IMR-90 (cell line): Measurements from ENCODE around the gene L3MBTL3. TPM values are rescaled to one million over a fixed set of nuclear protein-coding genes. Genes with fewer than 3 reads are reported as not detected.

Experiments
- ATAC-seq: fragments of 200-7000 bp; cut with Tn5 transposase; 2 replicates; pipeline ENCODE4 v1.9.1; 2020; ENCODE audit warnings: low read depth, mild to moderate bottlenecking, moderate library complexity
- BruUV-seq: library from RNA; stranded (reverse); fragments of 400-500 nt; replicated peaks from 2 replicates; lab custom pipeline; 2021; lab: Mats Ljungman, UMichigan
- CTCF ChIA-PET: fragments of 300-600 bp; formaldehyde crosslinking; extraction: SDS; loops from one replicate; lab custom pipeline; 2021; ENCODE audit warnings: antibody characterized with exemption; lab: Yijun Ruan, JAX
- POLR2A ChIA-PET: fragments of 300-600 bp; sonication (Branson Sonifier 250); formaldehyde crosslinking; loops from one replicate; lab custom pipeline; 2022; ENCODE audit warnings: antibody characterized with exemption; ENCODE audit not compliant: unreplicated experiment; lab: Charles Lee
- DNase-seq: peaks from one replicate; pipeline ENCODE4 v3.0.0; 2013
- H2AFZ ChIP-seq: replicated peaks from 2 replicates; pipeline ENCODE3; 2013; ENCODE audit warnings: low read length, mild to moderate bottlenecking; ENCODE audit not compliant: poor library complexity
- H2AK5ac ChIP-seq: 2 replicates; pipeline ENCODE4 v1.6.1; 2013; ENCODE audit warnings: low read depth, low read length, inconsistent platforms
- H2AK9ac ChIP-seq: replicated peaks from 2 replicates; pipeline ENCODE3; 2013; ENCODE audit warnings: mild to moderate bottlenecking, low read depth, low read length, moderate library complexity; ENCODE audit not compliant: poor library complexity
- H2BK120ac ChIP-seq: 2 replicates; pipeline ENCODE4 v1.6.1; 2013; ENCODE audit warnings: low read depth, low read length, inconsistent platforms
- H2BK15ac ChIP-seq: 3 replicates; pipeline ENCODE4 v1.6.1; 2013; ENCODE audit warnings: low read depth, low read length, inconsistent platforms
- H2BK20ac ChIP-seq: 2 replicates; pipeline ENCODE4 v1.6.1; 2013; ENCODE audit warnings: low read depth, mild to moderate bottlenecking, inconsistent platforms, low read length, moderate library complexity
- H2BK5ac ChIP-seq: 2 replicates; pipeline ENCODE4 v1.6.1; 2013; ENCODE audit warnings: mild to moderate bottlenecking, low read depth, low read length, inconsistent platforms; ENCODE audit not compliant: poor library complexity, severe bottlenecking
- H3K14ac ChIP-seq: replicated peaks from 2 replicates; pipeline ENCODE4 v1.6.1; 2013; ENCODE audit warnings: low read depth, low read length, inconsistent platforms
- H3K18ac ChIP-seq: 2 replicates; pipeline ENCODE4 v1.6.1; 2013; ENCODE audit warnings: low read depth, low read length, control low read depth
- H3K23ac ChIP-seq: 2 replicates; pipeline ENCODE4 v1.6.1; 2013; ENCODE audit warnings: low read depth, low read length, inconsistent platforms
- H3K27ac ChIP-seq: 2 replicates; pipeline ENCODE4 v1.5.1; 2013; ENCODE audit warnings: mild to moderate bottlenecking, control low read depth, low read length; ENCODE audit not compliant: insufficient read depth
- H3K27me3 ChIP-seq: 2 replicates; pipeline ENCODE4 v1.6.1; 2013; ENCODE audit warnings: low read length; ENCODE audit not compliant: control insufficient read depth, insufficient read depth
- H3K36me3 ChIP-seq: 2 replicates; pipeline ENCODE4 v1.6.1; 2013; ENCODE audit warnings: low read length, mixed read lengths; ENCODE audit not compliant: control insufficient read depth, insufficient read depth
- H3K4ac ChIP-seq: 2 replicates; pipeline ENCODE4 v1.6.1; 2013; ENCODE audit warnings: low read depth, low read length, inconsistent platforms
- H3K4me1 ChIP-seq: 2 replicates; pipeline ENCODE4 v1.6.1; 2013; ENCODE audit warnings: low read length, mixed read lengths; ENCODE audit not compliant: control insufficient read depth, insufficient read depth
- H3K4me2 ChIP-seq: 2 replicates; pipeline ENCODE4 v1.6.1; 2013; ENCODE audit warnings: low read depth, mild to moderate bottlenecking, control low read depth, low read length, moderate library complexity
- H3K4me3 ChIP-seq: 2 replicates; pipeline ENCODE4 v1.5.1; 2013; ENCODE audit warnings: low read depth, mild to moderate bottlenecking, control low read depth, low read length, moderate library complexity; ENCODE audit not compliant: insufficient read depth
- H3K56ac ChIP-seq: 2 replicates; pipeline ENCODE4 v1.6.1; 2013; ENCODE audit warnings: low read length, inconsistent platforms; ENCODE audit not compliant: insufficient read depth; ENCODE audit errors: extremely low read depth
- H3K79me1 ChIP-seq, 2 experiments: 2 replicates each; pipeline ENCODE4 v1.6.1; 2013; ENCODE audit warnings: low read length in 2 of 2, inconsistent platforms in 1 of 2, low read depth in 1 of 2
- H3K9ac ChIP-seq: 2 replicates; pipeline ENCODE4 v1.6.1; 2013; ENCODE audit warnings: low read depth, low read length, control low read depth
- H3K9me1 ChIP-seq: 2 replicates; pipeline ENCODE4 v1.6.1; 2013; ENCODE audit warnings: low read length, inconsistent platforms; ENCODE audit not compliant: insufficient read depth
- H3K9me3 ChIP-seq: 2 replicates; pipeline ENCODE4 v1.6.1; 2013; ENCODE audit warnings: low read length; ENCODE audit not compliant: control insufficient read depth, insufficient read depth
- H4K20me1 ChIP-seq: 2 replicates; pipeline ENCODE4 v1.6.1; 2013; ENCODE audit warnings: low read length, inconsistent platforms; ENCODE audit not compliant: insufficient read depth
- H4K5ac ChIP-seq: 2 replicates; pipeline ENCODE4 v1.6.1; 2013; ENCODE audit warnings: mild to moderate bottlenecking, low read depth, low read length, control low read depth
- H4K8ac ChIP-seq, 2 experiments: 2 replicates each; pipeline ENCODE4 v1.6.1; 2013; ENCODE audit warnings: low read depth in 2 of 2, low read length in 2 of 2, control low read depth in 1 of 2, inconsistent platforms in 1 of 2
- H4K91ac ChIP-seq: 2 replicates; pipeline ENCODE4 v1.6.1; 2013; ENCODE audit warnings: low read depth, low read length, inconsistent platforms; ENCODE audit not compliant: insufficient read depth
- BHLHE40 ChIP-seq: fragments of 150-350 bp; IDR thresholded peaks from 2 replicates; pipeline ENCODE4 v1.6.1; 2016; ENCODE audit warnings: mild to moderate bottlenecking, low read depth, low read length
- CEBPB ChIP-seq: IDR thresholded peaks from 2 replicates; pipeline ENCODE4 v1.6.1; 2012; ENCODE audit warnings: low read depth, low read length, improper control_type of control experiment
- CHD1 ChIP-seq: IDR thresholded peaks from 2 replicates; pipeline ENCODE4 v1.6.1; 2012; ENCODE audit warnings: low read depth, low read length, improper control_type of control experiment
- FOS ChIP-seq: fragments of 150-350 bp; IDR thresholded peaks from 2 replicates; pipeline ENCODE4 v1.6.1; 2016; ENCODE audit warnings: low read depth, low read length
- MAFK ChIP-seq: IDR thresholded peaks from 2 replicates; pipeline ENCODE4 v1.6.1; 2012; ENCODE audit warnings: low read depth, low read length, improper control_type of control experiment
- MAZ ChIP-seq: IDR thresholded peaks from 2 replicates; pipeline ENCODE4 v1.6.1; 2012; ENCODE audit warnings: low read depth, mild to moderate bottlenecking, low read length, improper control_type of control experiment, moderate library complexity, borderline replicate concordance
- MXI1 ChIP-seq: IDR thresholded peaks from 2 replicates; pipeline ENCODE4 v1.6.1; 2012; ENCODE audit warnings: low read depth, mild to moderate bottlenecking, low read length, moderate library complexity, borderline replicate concordance
- NFE2L2 ChIP-seq: fragments of 150-350 bp; IDR thresholded peaks from 2 replicates; pipeline ENCODE4 v1.6.1; 2016; ENCODE audit warnings: low read depth, mild to moderate bottlenecking, low read length
- POLR2A ChIP-seq: IDR thresholded peaks from 2 replicates; pipeline ENCODE4 v1.6.1; 2012; ENCODE audit warnings: mild to moderate bottlenecking, low read depth, low read length
- RAD21 ChIP-seq: IDR thresholded peaks from 2 replicates; pipeline ENCODE4 v1.6.1; 2012; ENCODE audit warnings: low read length, improper control_type of control experiment
- RCOR1 ChIP-seq: IDR thresholded peaks from 2 replicates; pipeline ENCODE4 v1.6.1; 2012; ENCODE audit warnings: mild to moderate bottlenecking, low read length, improper control_type of control experiment; ENCODE audit not compliant: insufficient replicate concordance
- RFX5 ChIP-seq: IDR thresholded peaks from 2 replicates; pipeline ENCODE4 v1.8.0; 2012; ENCODE audit warnings: low read depth, mild to moderate bottlenecking, low read length, moderate library complexity
- SMC3 ChIP-seq: fragments of 150-350 bp; IDR thresholded peaks from 2 replicates; pipeline ENCODE4 v1.6.1; 2016; ENCODE audit warnings: low read depth, mild to moderate bottlenecking, antibody characterized with exemption, low read length, moderate library complexity
- WGBS, 2 experiments: methylation state at CpG; one replicate each; pipeline versions ENCODE4 v1.1.5 to v1.1.7; 2013; ENCODE audit warnings: missing lambda C conversion rate in 2 of 2; ENCODE audit not compliant: insufficient read length in 1 of 2; ENCODE audit errors: extremely low coverage in 2 of 2; 5-methylcytosine and 5-hydroxymethylcytosine counted together
- dilution Hi-C: fragments of 300-500 bp; cut with HindIII; formaldehyde crosslinking; loops from one replicate; pipeline ENCODE4 v1.14.3; 2018; ENCODE audit warnings: low sequenced_read_pairs; ENCODE audit not compliant: unreplicated experiment
- in situ Hi-C: fragments of 300-500 bp; cut with MboI; formaldehyde crosslinking; loops from 3 replicates; pipeline ENCODE4 v1.14.3; 2019; ENCODE audit warnings: low sequenced_read_pairs, inconsistent platforms, mixed read lengths
- intact Hi-C: fragments of 100-400 bp; cut with micrococcal nuclease; formaldehyde crosslinking; loops from 2 replicates; pipeline ENCODE4 v1.10.0; 2022
- polyA plus RNA-seq, 3 experiments: library from polyadenylated mRNA; depleted of rRNA; stranded (reverse); fragments of >200 nt; gene quantifications; 2 replicates each; pipeline ENCODE4 v1.2.3, GENCODE V29; 2012; ENCODE audit warnings: low replicate concordance in 1 of 3
- total RNA-seq: library from RNA; depleted of rRNA; stranded (reverse); fragments of >200 nt; gene quantifications from 2 replicates; pipeline ENCODE4 v1.2.3, GENCODE V29; 2012
- TF ChIP-seq, protein P1 (sequence below): fragments of 150-350 bp; IDR thresholded peaks from 2 replicates; pipeline ENCODE4 v1.6.1; 2016; ENCODE audit warnings: low read depth, mild to moderate bottlenecking, low read length, moderate library complexity, borderline replicate concordance
- TF ChIP-seq, protein P2 (sequence below): fragments of 150-350 bp; IDR thresholded peaks from 2 replicates; pipeline ENCODE4 v1.6.1; 2017; ENCODE audit warnings: mild to moderate bottlenecking, antibody characterized with exemption, low read length, low read depth
- TF ChIP-seq, protein P3 (sequence below): conservative IDR thresholded peaks from 2 replicates; pipeline ENCODE4 v1.5.1; 2012; ENCODE audit warnings: mild to moderate bottlenecking, low read depth, low read length, improper control_type of control experiment

The L3MBTL3 gene
- total and polyA plus RNA-seq, 2 of the 4 experiments (the other 2 are of a cell fraction): 7.2 to 10.9 TPM

DNA sequence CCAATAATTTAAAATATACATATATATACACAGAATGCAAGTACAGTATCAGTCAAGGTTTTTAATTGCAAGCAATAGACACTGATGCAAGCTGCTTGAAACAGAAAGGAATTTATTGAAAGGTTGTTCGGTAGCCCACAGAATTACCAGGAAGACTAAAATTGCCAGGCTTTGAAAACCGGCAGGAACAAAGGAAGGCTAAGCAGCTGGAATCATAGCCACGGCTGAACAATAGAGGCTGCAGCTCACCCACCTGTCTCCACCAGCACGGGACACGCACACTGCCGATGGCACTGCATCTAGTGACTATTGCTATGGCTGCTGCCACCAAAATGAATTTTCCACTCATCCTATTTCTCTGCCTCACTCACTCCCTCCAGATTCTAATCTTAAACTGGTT, 22.0 kb upstream of the L3MBTL3 start:
- no peak for TF ChIP-seq MAZ
- no peak for TF ChIP-seq RCOR1
- no peak for TF ChIP-seq BHLHE40
- no peak for TF ChIP-seq RAD21
- TF ChIP-seq FOS: no peak
- TF ChIP-seq, protein P1, sequence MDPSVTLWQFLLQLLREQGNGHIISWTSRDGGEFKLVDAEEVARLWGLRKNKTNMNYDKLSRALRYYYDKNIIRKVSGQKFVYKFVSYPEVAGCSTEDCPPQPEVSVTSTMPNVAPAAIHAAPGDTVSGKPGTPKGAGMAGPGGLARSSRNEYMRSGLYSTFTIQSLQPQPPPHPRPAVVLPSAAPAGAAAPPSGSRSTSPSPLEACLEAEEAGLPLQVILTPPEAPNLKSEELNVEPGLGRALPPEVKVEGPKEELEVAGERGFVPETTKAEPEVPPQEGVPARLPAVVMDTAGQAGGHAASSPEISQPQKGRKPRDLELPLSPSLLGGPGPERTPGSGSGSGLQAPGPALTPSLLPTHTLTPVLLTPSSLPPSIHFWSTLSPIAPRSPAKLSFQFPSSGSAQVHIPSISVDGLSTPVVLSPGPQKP: no peak
- no peak for TF ChIP-seq RFX5
- TF ChIP-seq CEBPB: no peak
- TF ChIP-seq SMC3: no peak
- TF ChIP-seq, protein P2, sequence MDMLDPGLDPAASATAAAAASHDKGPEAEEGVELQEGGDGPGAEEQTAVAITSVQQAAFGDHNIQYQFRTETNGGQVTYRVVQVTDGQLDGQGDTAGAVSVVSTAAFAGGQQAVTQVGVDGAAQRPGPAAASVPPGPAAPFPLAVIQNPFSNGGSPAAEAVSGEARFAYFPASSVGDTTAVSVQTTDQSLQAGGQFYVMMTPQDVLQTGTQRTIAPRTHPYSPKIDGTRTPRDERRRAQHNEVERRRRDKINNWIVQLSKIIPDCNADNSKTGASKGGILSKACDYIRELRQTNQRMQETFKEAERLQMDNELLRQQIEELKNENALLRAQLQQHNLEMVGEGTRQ: no peak
- no peak for TF ChIP-seq MXI1
- TF ChIP-seq NFE2L2: no peak
- TF ChIP-seq, protein P3, sequence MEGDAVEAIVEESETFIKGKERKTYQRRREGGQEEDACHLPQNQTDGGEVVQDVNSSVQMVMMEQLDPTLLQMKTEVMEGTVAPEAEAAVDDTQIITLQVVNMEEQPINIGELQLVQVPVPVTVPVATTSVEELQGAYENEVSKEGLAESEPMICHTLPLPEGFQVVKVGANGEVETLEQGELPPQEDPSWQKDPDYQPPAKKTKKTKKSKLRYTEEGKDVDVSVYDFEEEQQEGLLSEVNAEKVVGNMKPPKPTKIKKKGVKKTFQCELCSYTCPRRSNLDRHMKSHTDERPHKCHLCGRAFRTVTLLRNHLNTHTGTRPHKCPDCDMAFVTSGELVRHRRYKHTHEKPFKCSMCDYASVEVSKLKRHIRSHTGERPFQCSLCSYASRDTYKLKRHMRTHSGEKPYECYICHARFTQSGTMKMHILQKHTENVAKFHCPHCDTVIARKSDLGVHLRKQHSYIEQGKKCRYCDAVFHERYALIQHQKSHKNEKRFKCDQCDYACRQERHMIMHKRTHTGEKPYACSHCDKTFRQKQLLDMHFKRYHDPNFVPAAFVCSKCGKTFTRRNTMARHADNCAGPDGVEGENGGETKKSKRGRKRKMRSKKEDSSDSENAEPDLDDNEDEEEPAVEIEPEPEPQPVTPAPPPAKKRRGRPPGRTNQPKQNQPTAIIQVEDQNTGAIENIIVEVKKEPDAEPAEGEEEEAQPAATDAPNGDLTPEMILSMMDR: no peak
- no peak for TF ChIP-seq POLR2A
- TF ChIP-seq MAFK: no peak
- no peak for TF ChIP-seq CHD1
- intact Hi-C loops: no loop called here
- POLR2A ChIA-PET: no interaction called here
- no peak overlapping the region for H3K9ac ChIP-seq
- no peak overlapping the region for H3K56ac ChIP-seq
- no peak overlapping the region for H2BK5ac ChIP-seq
- H4K5ac ChIP-seq: no peak overlapping the region
- no peak overlapping the region for H3K27ac ChIP-seq
- no peak overlapping the region for H3K4me3 ChIP-seq
- no peak overlapping the region for H3K23ac ChIP-seq
- in situ Hi-C loops: no loop called here
- no peak overlapping the region for H3K18ac ChIP-seq
- BruUV-seq: no TSS peak
- H2BK20ac ChIP-seq: no peak overlapping the region
- no peak overlapping the region for H3K14ac ChIP-seq
- H2BK15ac ChIP-seq: no peak overlapping the region
- no peaks in the 10 kb centered on the region for H3K36me3 ChIP-seq
- H2AK9ac ChIP-seq: no peak overlapping the region
- no peaks in the 10 kb centered on the region for H3K79me1 ChIP-seq
- H3K4ac ChIP-seq: no peak overlapping the region
- H3K9me1 ChIP-seq: 0 out of 2 replicates have a peak, but pooled peaks cover 3% of the 10 kb centered on the region
- 45% methylated on average over 3 of the region's 6 CpGs; no CpG with 5 or more reads in 1 of the 2 experiments for WGBS, 2 experiments
- no peak overlapping the region for H3K4me2 ChIP-seq
- H4K8ac ChIP-seq: no peak overlapping the region
- DNase-seq (no peak), ATAC-seq (no peak)
- dilution Hi-C loops: no loop called here
- no peaks in the 10 kb centered on the region for H3K9me3 ChIP-seq
- no peaks in the 10 kb centered on the region for H4K20me1 ChIP-seq
- no peak overlapping the region for H2AK5ac ChIP-seq
- no peak overlapping the region for H2BK120ac ChIP-seq
- H3K27me3 ChIP-seq: peaks cover 4% of the 10 kb centered on the region; the same call in 1 of the 2 replicates
- no peaks in the 10 kb centered on the region for H3K4me1 ChIP-seq
- no peak overlapping the region for H4K91ac ChIP-seq
- CTCF ChIA-PET: no interaction called here
- no peak overlapping the region for H2AFZ ChIP-seq
